Neural crest cell (in vitro differentiated cells): ENCODE results near the gene TMEFF1. TPM values are rescaled to one million over a fixed set of nuclear protein-coding genes. Genes with fewer than 3 reads are reported as not detected.
A peak's percentile ranks its signal among the peaks of the same experiment; 100 is the strongest.
"Not testable (repeated sequence)": the region's sequence is repeated elsewhere in the genome, so short reads cannot be mapped to it uniquely, and the experiment has no call there.

Experiments used
- DNase-seq: peaks from one replicate; pipeline ENCODE4 v3.0.0; 2021; ENCODE audit warnings: low read depth, mixed read lengths, low spot score
- H3K27ac Mint-ChIP-seq: one replicate; pipeline ENCODE4 v1.8.0; 2021; ENCODE audit warnings: mild to moderate bottlenecking, mixed read lengths; ENCODE audit not compliant: unreplicated experiment
- H3K27me3 Mint-ChIP-seq: 2 replicates; pipeline ENCODE4 v1.8.0; 2021; ENCODE audit warnings: low read depth, mild to moderate bottlenecking, mixed read lengths
- H3K36me3 Mint-ChIP-seq: 2 replicates; pipeline ENCODE4 v1.8.0; 2021; ENCODE audit warnings: low read depth, mild to moderate bottlenecking, mixed read lengths
- H3K4me1 Mint-ChIP-seq: 2 replicates; pipeline ENCODE4 v1.8.0; 2021; ENCODE audit warnings: mixed read lengths
- H3K4me3 Mint-ChIP-seq: one replicate; pipeline ENCODE4 v1.8.0; 2021; ENCODE audit warnings: mild to moderate bottlenecking, mixed read lengths
- H3K9me3 Mint-ChIP-seq: 2 replicates; pipeline ENCODE4 v1.8.0; 2021; ENCODE audit warnings: mixed read lengths
- total RNA-seq: library from RNA; stranded (reverse); gene quantifications from 2 replicates; pipeline ENCODE4 v1.2.1, GENCODE V29; 2021
- TF ChIP-seq, protein P1 (sequence below): fragments of 200-600 bp; sonication (generic); conservative IDR thresholded peaks from 2 replicates; pipeline ENCODE4 v1.5.0; 2021; ENCODE audit warnings: antibody characterized with exemption, mild to moderate bottlenecking

The TMEFF1 gene
- total RNA-seq, 1 donor from 2014 or later: 47.9 TPM

DNA sequence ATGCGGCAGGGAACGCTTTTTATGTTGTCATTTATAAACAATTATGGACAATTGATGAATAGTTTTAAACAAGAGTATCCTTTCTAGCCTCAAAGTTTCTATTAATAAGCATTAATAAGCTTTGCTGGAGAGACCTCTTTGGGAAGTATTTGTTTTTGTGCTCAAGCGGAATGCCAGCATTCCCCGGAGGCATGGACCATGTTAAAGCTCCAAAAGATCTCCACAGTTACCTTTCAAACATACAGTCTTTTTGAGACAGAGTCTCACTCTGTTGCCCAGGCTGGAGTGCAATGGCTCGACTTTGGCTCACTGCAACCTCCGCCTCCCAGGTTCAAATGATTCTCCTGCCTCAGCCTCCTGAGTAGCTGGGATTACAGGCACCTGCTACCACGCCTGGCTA, 36.4 kb upstream of the TMEFF1 start:
- TF ChIP-seq, protein P1, sequence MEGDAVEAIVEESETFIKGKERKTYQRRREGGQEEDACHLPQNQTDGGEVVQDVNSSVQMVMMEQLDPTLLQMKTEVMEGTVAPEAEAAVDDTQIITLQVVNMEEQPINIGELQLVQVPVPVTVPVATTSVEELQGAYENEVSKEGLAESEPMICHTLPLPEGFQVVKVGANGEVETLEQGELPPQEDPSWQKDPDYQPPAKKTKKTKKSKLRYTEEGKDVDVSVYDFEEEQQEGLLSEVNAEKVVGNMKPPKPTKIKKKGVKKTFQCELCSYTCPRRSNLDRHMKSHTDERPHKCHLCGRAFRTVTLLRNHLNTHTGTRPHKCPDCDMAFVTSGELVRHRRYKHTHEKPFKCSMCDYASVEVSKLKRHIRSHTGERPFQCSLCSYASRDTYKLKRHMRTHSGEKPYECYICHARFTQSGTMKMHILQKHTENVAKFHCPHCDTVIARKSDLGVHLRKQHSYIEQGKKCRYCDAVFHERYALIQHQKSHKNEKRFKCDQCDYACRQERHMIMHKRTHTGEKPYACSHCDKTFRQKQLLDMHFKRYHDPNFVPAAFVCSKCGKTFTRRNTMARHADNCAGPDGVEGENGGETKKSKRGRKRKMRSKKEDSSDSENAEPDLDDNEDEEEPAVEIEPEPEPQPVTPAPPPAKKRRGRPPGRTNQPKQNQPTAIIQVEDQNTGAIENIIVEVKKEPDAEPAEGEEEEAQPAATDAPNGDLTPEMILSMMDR: no peak
- Mint-ChIP-seq H3K36me3 (peaks cover 5% of the 10 kb centered on the region), H3K27ac (no peak overlapping the region), H3K4me3 (no peak overlapping the region), H3K9me3 (no peaks in the 10 kb centered on the region), H3K4me1 (peaks cover 11% of the 10 kb centered on the region), H3K27me3 (no peaks in the 10 kb centered on the region)
- no peak for DNase-seq

DNA sequence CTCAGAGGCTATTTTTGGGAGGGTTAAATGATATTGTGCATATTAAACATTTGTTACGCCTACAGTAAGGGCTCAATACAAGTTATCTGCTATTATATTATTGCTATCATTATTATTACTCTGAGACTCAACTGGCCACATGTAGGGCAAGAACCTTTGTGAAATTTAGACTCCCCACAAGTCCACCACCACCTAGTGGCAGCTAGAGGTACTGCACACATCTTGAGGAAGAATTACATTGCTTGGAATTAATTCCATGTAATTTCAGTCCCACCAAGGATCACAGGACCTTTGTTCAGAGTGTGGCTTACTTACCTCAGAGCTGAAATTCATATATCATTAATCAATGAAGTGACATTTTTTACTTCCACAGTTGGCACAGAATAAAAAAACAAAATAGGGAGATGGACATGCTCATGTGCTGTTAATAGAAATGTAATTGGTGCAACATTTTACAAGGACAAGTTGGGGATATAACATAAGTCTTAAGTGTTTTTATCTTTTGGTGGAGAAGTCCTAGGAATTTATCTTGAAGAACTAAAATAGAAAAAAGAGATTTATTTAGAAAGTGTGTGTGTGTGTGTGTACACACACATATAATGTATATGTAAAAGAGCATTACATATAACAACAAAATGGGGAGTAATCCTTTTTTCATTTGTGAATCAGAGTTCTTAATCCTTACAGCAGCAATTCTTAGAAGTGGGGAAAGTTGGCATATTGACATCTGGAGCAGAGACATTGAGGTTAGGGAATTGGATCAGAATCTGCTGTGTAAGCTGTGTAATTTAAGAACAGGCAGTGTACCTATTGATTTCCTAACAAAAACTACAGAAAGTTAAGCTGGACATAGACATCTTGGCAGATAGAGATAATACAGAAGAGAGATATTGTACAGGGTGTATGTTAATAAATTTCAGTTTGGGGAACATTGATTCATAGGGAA, 34.8 kb upstream of the TMEFF1 start:
- H3K36me3 Mint-ChIP-seq: peaks cover 9% of the 10 kb centered on the region
- no peak overlapping the region for H3K4me3 Mint-ChIP-seq
- DNase-seq: peak; percentile 79
- H3K27me3 Mint-ChIP-seq: no peaks in the 10 kb centered on the region
- TF ChIP-seq, protein P1: peak; percentile 90
- H3K27ac Mint-ChIP-seq: no peak overlapping the region
- H3K4me1 Mint-ChIP-seq: peaks cover 11% of the 10 kb centered on the region
- no peaks in the 10 kb centered on the region for H3K9me3 Mint-ChIP-seq

DNA sequence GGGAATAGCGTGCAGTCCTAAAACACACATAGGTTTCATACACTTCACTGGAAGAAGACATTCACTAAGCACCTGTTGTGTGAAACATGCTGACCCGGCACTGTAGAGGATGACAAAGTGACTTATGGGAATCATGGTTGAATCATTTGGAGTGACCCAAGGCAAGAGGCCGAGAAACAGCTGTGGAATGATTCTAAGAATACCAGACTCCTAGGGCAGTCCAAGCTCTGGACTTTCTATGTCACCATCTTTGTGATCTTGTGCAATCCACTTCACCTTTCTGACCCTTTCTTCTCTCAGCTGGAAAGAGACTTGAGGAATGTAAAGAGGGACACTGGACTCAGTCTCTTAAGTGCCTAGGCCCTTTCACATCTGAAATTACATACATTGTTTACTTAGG, 32.9 kb upstream of the TMEFF1 start:
- DNase-seq: no peak
- H3K9me3 Mint-ChIP-seq: no peaks in the 10 kb centered on the region
- no peaks in the 10 kb centered on the region for H3K27me3 Mint-ChIP-seq

DNA sequence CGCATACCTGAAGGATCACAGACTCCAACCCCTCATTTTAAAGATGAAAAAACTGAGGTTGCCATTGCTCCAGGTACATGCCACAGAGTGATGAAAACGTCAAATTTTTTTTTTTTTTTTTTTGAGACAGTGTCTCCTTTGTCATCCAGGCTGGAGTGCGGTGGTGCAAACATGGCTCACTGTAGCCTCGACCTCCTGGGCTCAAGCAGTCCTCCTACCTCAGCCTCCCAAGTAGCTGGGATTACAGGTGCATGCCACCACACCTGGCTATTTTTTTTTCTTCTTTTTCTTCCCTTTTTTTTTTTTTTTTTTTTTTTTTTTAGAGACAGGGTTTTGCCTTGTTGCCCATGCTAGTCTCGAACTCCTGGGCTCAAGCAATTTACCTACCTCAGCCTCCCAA, 32.5 kb upstream of the TMEFF1 start:
- DNase-seq, H3K4me3 Mint-ChIP-seq, H3K36me3 Mint-ChIP-seq, H3K9me3 Mint-ChIP-seq, H3K27ac Mint-ChIP-seq, H3K27me3 Mint-ChIP-seq: not testable (repeated sequence)
- H3K4me1 Mint-ChIP-seq: peaks cover 14% of the 10 kb centered on the region

More for the DNA sequence above, 32.9 kb upstream of the TMEFF1 start:
- TF ChIP-seq, protein P1: no peak
- peaks cover 7% of the 10 kb centered on the region for H3K36me3 Mint-ChIP-seq
- peak overlapping the region; percentile 43 for H3K27ac Mint-ChIP-seq
- H3K4me3 Mint-ChIP-seq: no peak overlapping the region
- peaks cover 14% of the 10 kb centered on the region for H3K4me1 Mint-ChIP-seq

DNA sequence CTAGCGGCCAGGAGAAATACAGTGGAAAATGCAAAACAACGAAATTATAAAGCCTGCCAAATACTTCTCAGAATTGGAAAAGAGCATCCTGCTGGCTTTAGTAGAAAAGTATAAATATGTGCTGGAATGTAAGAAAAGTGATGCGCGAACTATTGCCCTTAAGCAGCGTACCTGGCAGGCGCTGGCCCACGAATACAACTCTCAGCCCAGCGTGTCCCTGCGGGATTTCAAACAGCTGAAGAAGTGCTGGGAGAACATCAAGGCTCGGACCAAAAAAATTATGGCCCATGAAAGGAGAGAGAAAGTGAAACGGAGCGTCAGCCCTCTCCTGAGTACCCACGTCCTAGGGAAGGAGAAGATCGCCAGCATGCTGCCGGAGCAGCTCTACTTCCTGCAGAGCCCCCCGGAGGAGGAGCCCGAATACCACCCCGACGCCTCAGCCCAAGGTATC, 31.0 kb upstream of the TMEFF1 start:
- no peak overlapping the region for H3K4me3 Mint-ChIP-seq
- no peaks in the 10 kb centered on the region for H3K27me3 Mint-ChIP-seq
- peaks cover 11% of the 10 kb centered on the region for H3K36me3 Mint-ChIP-seq
- no peak for DNase-seq
- peaks cover 14% of the 10 kb centered on the region for H3K4me1 Mint-ChIP-seq
- TF ChIP-seq, protein P1: no peak
- no peaks in the 10 kb centered on the region for H3K9me3 Mint-ChIP-seq
- H3K27ac Mint-ChIP-seq: peak overlapping the region; percentile 19
